H9 (cell line): ENCODE data around the gene PBX1. TPM values are rescaled to one million over a fixed set of nuclear protein-coding genes. Genes with fewer than 3 reads are reported as not detected.

ENCODE experiments used
- DNase-seq: peaks from one replicate; pipeline ENCODE4 v3.0.0-alpha.2; 2017
- H2AFZ ChIP-seq: one replicate; pipeline ENCODE4 v1.6.1; 2013; ENCODE audit warnings: mild to moderate bottlenecking, low read length, control low read depth, moderate library complexity
- H2AK5ac ChIP-seq: 2 replicates; pipeline ENCODE4 v1.6.1; 2013; ENCODE audit warnings: low read length, control low read depth, mixed read lengths; ENCODE audit not compliant: insufficient read length
- H2BK120ac ChIP-seq: one replicate; pipeline ENCODE4 v1.6.1; 2013; ENCODE audit warnings: low read depth, mild to moderate bottlenecking, low read length, control low read depth, inconsistent platforms; ENCODE audit not compliant: poor library complexity, severe bottlenecking
- H2BK12ac ChIP-seq: 2 replicates; pipeline ENCODE4 v1.6.1; 2013; ENCODE audit warnings: low read length, control low read depth, mixed read lengths, low read depth; ENCODE audit not compliant: insufficient read length
- H2BK15ac ChIP-seq: 2 replicates; pipeline ENCODE4 v1.6.1; 2013; ENCODE audit warnings: low read depth, low read length, control low read depth
- H2BK20ac ChIP-seq: one replicate; pipeline ENCODE4 v1.6.1; 2013; ENCODE audit warnings: low read depth, mild to moderate bottlenecking, low read length, control low read depth, inconsistent platforms; ENCODE audit not compliant: poor library complexity, severe bottlenecking
- H2BK5ac ChIP-seq: 2 replicates; pipeline ENCODE4 v1.6.1; 2013; ENCODE audit warnings: low read length, control low read depth, mixed read lengths; ENCODE audit not compliant: insufficient read length
- H3K14ac ChIP-seq: 2 replicates; pipeline ENCODE4 v1.6.1; 2013; ENCODE audit warnings: low read length, control low read depth; ENCODE audit not compliant: insufficient read depth
- H3K18ac ChIP-seq: 2 replicates; pipeline ENCODE4 v1.6.1; 2013; ENCODE audit warnings: low read depth, mild to moderate bottlenecking, mixed read lengths, low read length, control low read depth; ENCODE audit not compliant: insufficient read length
- H3K23ac ChIP-seq: 2 replicates; pipeline ENCODE4 v1.6.1; 2013; ENCODE audit warnings: low read length, control low read depth, mixed read lengths, low read depth; ENCODE audit not compliant: insufficient read length
- H3K23me2 ChIP-seq: 2 replicates; pipeline ENCODE4 v1.6.1; 2013; ENCODE audit warnings: low read depth, mild to moderate bottlenecking, mixed read lengths, low read length, control low read depth; ENCODE audit not compliant: insufficient read length, poor library complexity, severe bottlenecking
- H3K27ac ChIP-seq: 2 replicates; pipeline ENCODE4 v1.5.1; 2013; ENCODE audit warnings: low read length, control low read depth, mixed read lengths, low read depth; ENCODE audit not compliant: insufficient read length
- H3K27me3 ChIP-seq: 2 replicates; pipeline ENCODE4 v1.6.1; 2013; ENCODE audit warnings: low read length, control low read depth, inconsistent platforms; ENCODE audit not compliant: insufficient read depth
- H3K4ac ChIP-seq: 2 replicates; pipeline ENCODE4 v1.6.1; 2013; ENCODE audit warnings: low read depth, mild to moderate bottlenecking, control low read depth, inconsistent platforms, low read length, moderate library complexity
- H3K4me1 ChIP-seq: 2 replicates; pipeline ENCODE4 v1.6.1; 2013; ENCODE audit warnings: low read length, control low read depth, inconsistent platforms; ENCODE audit not compliant: insufficient read depth
- H3K4me2 ChIP-seq: 2 replicates; pipeline ENCODE4 v1.6.1; 2013; ENCODE audit warnings: low read length, control low read depth, mixed read lengths; ENCODE audit not compliant: insufficient read length, insufficient read depth
- H3K56ac ChIP-seq: 2 replicates; pipeline ENCODE4 v1.6.1; 2013; ENCODE audit warnings: low read depth, mild to moderate bottlenecking, mixed read lengths, low read length, control low read depth; ENCODE audit not compliant: insufficient read length
- H3K79me1 ChIP-seq: 2 replicates; pipeline ENCODE4 v1.6.1; 2013; ENCODE audit warnings: low read depth, mild to moderate bottlenecking, moderate library complexity, low read length, control low read depth, inconsistent platforms; ENCODE audit not compliant: insufficient read depth, poor library complexity, severe bottlenecking
- H3K79me2 ChIP-seq: 2 replicates; pipeline ENCODE4 v1.6.1; 2013; ENCODE audit warnings: low read length, control low read depth, inconsistent platforms; ENCODE audit not compliant: insufficient read depth
- H3K9ac ChIP-seq: 2 replicates; pipeline ENCODE4 v1.6.1; 2013; ENCODE audit warnings: low read length, control low read depth, mixed read lengths; ENCODE audit not compliant: insufficient read length; ENCODE audit errors: extremely low read depth
- H3K9me3 ChIP-seq: one replicate; pipeline ENCODE4 v1.6.1; 2013; ENCODE audit warnings: low read depth, low read length, inconsistent platforms; ENCODE audit not compliant: control insufficient read depth
- H3T11ph ChIP-seq: one replicate; pipeline ENCODE4 v1.6.1; 2013; ENCODE audit warnings: mild to moderate bottlenecking, low read length, control low read depth, inconsistent platforms
- H4K20me1 ChIP-seq: one replicate; pipeline ENCODE4 v1.6.1; 2013; ENCODE audit not compliant: control insufficient read depth, insufficient read length, insufficient read depth
- H4K5ac ChIP-seq: 2 replicates; pipeline ENCODE4 v1.6.1; 2013; ENCODE audit warnings: low read depth, mild to moderate bottlenecking, mixed read lengths, low read length, control low read depth; ENCODE audit not compliant: insufficient read length
- H4K8ac ChIP-seq: replicated peaks from 2 replicates; pipeline ENCODE4 v1.6.1; 2013; ENCODE audit warnings: low read length, control low read depth, mixed read lengths, low read depth; ENCODE audit not compliant: insufficient read length
- H4K91ac ChIP-seq: 2 replicates; pipeline ENCODE4 v1.6.1; 2013; ENCODE audit warnings: low read depth, mild to moderate bottlenecking, moderate library complexity, mixed read lengths, low read length, control low read depth; ENCODE audit not compliant: insufficient read length
- H3K27ac Mint-ChIP-seq, 3 experiments: 2 replicates in 2 of 3; 3 replicates in 1 of 3; pipeline ENCODE4 v1.8.0; 2020 to 2021; ENCODE audit warnings: mixed read lengths in 3 of 3, mild to moderate bottlenecking in 1 of 3, moderate library complexity in 1 of 3
- H3K27me3 Mint-ChIP-seq: 2 replicates; pipeline ENCODE4 v1.8.0; 2021; ENCODE audit warnings: low read depth, mild to moderate bottlenecking, moderate library complexity, mixed read lengths
- H3K36me3 Mint-ChIP-seq, 3 experiments: 2 replicates in 2 of 3; 3 replicates in 1 of 3; pipeline ENCODE4 v1.8.0; 2020 to 2021; ENCODE audit warnings: low read depth in 3 of 3, mixed read lengths in 3 of 3; ENCODE audit not compliant: insufficient read depth in 1 of 3
- H3K4me1 Mint-ChIP-seq, 2 experiments: 2 replicates each; pipeline ENCODE4 v1.8.0; 2020; ENCODE audit warnings: mixed read lengths in 2 of 2
- H3K4me3 Mint-ChIP-seq, 2 experiments: 2 replicates in 1 of 2; 3 replicates in 1 of 2; pipeline ENCODE4 v1.8.0; 2020 to 2021; ENCODE audit warnings: mild to moderate bottlenecking in 2 of 2, mixed read lengths in 2 of 2, moderate library complexity in 1 of 2
- H3K9me3 Mint-ChIP-seq, 2 experiments: 2 replicates in 1 of 2; 3 replicates in 1 of 2; pipeline ENCODE4 v1.8.0; 2020; ENCODE audit warnings: mild to moderate bottlenecking in 2 of 2, mixed read lengths in 2 of 2, moderate library complexity in 1 of 2
- CTCF ChIP-seq: fragments of 200-600 bp; sonication (generic); conservative IDR thresholded peaks from 3 replicates; pipeline ENCODE4 v1.8.0; 2021; ENCODE audit warnings: antibody characterized with exemption, mild to moderate bottlenecking
- WGBS: extraction: QIAGEN DNeasy Blood & Tissue Kit; methylation state at CpG from one replicate; pipeline ENCODE4 v1.1.7; 2013; ENCODE audit warnings: missing lambda C conversion rate, low lambda C conversion rate, mixed read lengths; ENCODE audit not compliant: insufficient read length; ENCODE audit errors: extremely low coverage; 5-methylcytosine and 5-hydroxymethylcytosine counted together
- total RNA-seq: library from RNA; stranded (reverse); gene quantifications from 2 replicates; pipeline ENCODE4 v1.2.1, GENCODE V29; 2021

The PBX1 gene
- total RNA-seq, 1 experiment from 2014 or later = 142 TPM

- H3K4me1 Mint-ChIP-seq = peaks cover 18 to 21% of the 10 kb centered on the region in 2 experiments
- Histone ChIP-seq H2BK15ac (no peak overlapping the region), H3K23me2 (no peaks in the 10 kb centered on the region), H3K27me3 (no peaks in the 10 kb centered on the region), H4K8ac (no peak overlapping the region), H3T11ph (no peak overlapping the region), H2AK5ac (no peak overlapping the region), H2BK12ac (no peak overlapping the region), H2BK20ac (no peak overlapping the region), H3K14ac (no peak overlapping the region), H3K9ac (no peak overlapping the region), H3K9me3 (no peaks in the 10 kb centered on the region), H3K4me2 (no peak overlapping the region), H2AFZ (no peak overlapping the region), H3K56ac (no peak overlapping the region), H3K18ac (no peak overlapping the region), H3K4me1 (peaks cover 4% of the 10 kb centered on the region; the same call in 1 of the 2 replicates), H3K79me2 (no peaks in the 10 kb centered on the region), H4K5ac (no peak overlapping the region), H4K20me1 (no peaks in the 10 kb centered on the region), H3K79me1 (no peaks in the 10 kb centered on the region), H3K27ac (no peak overlapping the region), H3K4ac (no peak overlapping the region), H3K23ac (no peak overlapping the region), H2BK5ac (no peak overlapping the region), H2BK120ac (no peak overlapping the region), H4K91ac (no peak overlapping the region)
- H3K27ac Mint-ChIP-seq = no peak overlapping the region
- WGBS = no CpG with 5 or more reads among the region's 1 CpG
- no peak for DNase-seq
- H3K27me3 Mint-ChIP-seq = peaks cover 20% of the 10 kb centered on the region
- TF ChIP-seq CTCF = no peak
- H3K4me3 Mint-ChIP-seq = no peak overlapping the region
- H3K36me3 Mint-ChIP-seq = no peaks in the 10 kb centered on the region
- no peaks in the 10 kb centered on the region for H3K9me3 Mint-ChIP-seq
Measured at GRCh38 chr1:164857439-164857838, 298.5 kb downstream of the PBX1 start.
